Trophoblast cell (in vitro differentiated cells and primary cell): ENCODE measurements around the gene RAD23B.

Experiments
- DNase-seq, 2 donors: peaks; one replicate each; pipeline ENCODE4 v3.0.0-alpha.2; 2016
- H2AFZ ChIP-seq: 2 replicates; pipeline ENCODE4 v1.6.1; 2013; ENCODE audit warnings: low read length, moderate library complexity, mild to moderate bottlenecking; ENCODE audit not compliant: insufficient read depth, poor library complexity
- H2AK5ac ChIP-seq: 2 replicates; pipeline ENCODE4 v1.6.1; 2013; ENCODE audit warnings: mild to moderate bottlenecking, low read length
- H2BK120ac ChIP-seq: 2 replicates; pipeline ENCODE4 v1.6.1; 2013; ENCODE audit warnings: low read length, mild to moderate bottlenecking, moderate library complexity; ENCODE audit not compliant: insufficient read depth, poor library complexity
- H2BK12ac ChIP-seq: 2 replicates; pipeline ENCODE4 v1.6.1; 2013; ENCODE audit warnings: mild to moderate bottlenecking, low read length, moderate library complexity
- H2BK5ac ChIP-seq: 2 replicates; pipeline ENCODE4 v1.6.1; 2013; ENCODE audit warnings: low read length, low read depth, moderate library complexity, mild to moderate bottlenecking; ENCODE audit not compliant: poor library complexity
- H3K14ac ChIP-seq: 2 replicates; pipeline ENCODE4 v1.6.1; 2013; ENCODE audit warnings: mild to moderate bottlenecking, low read length
- H3K18ac ChIP-seq: 2 replicates; pipeline ENCODE4 v1.6.1; 2013; ENCODE audit warnings: mild to moderate bottlenecking, low read length
- H3K23ac ChIP-seq: 2 replicates; pipeline ENCODE4 v1.6.1; 2013; ENCODE audit warnings: low read length
- H3K27ac ChIP-seq: 2 replicates; pipeline ENCODE4 v1.5.1; 2013; ENCODE audit warnings: low read depth, mild to moderate bottlenecking, inconsistent platforms, low read length, moderate library complexity
- H3K27me3 ChIP-seq: 2 replicates; pipeline ENCODE4 v1.6.1; 2013; ENCODE audit warnings: inconsistent platforms, mild to moderate bottlenecking, low read length, moderate library complexity; ENCODE audit not compliant: insufficient read depth
- H3K36me3 ChIP-seq, 2 experiments: 1 replicate in 1 of 2; 2 replicates in 1 of 2; pipeline ENCODE4 v1.6.1; 2013; ENCODE audit warnings: low read length in 2 of 2, mild to moderate bottlenecking in 2 of 2, moderate library complexity in 1 of 2; ENCODE audit not compliant: insufficient read depth in 2 of 2, control insufficient read depth in 1 of 2
- H3K4ac ChIP-seq: 2 replicates; pipeline ENCODE4 v1.6.1; 2013; ENCODE audit warnings: low read depth, mild to moderate bottlenecking, low read length, moderate library complexity
- H3K4me1 ChIP-seq, 2 experiments: 1 replicate in 1 of 2; 2 replicates in 1 of 2; pipeline ENCODE4 v1.6.1; 2013; ENCODE audit warnings: low read length in 2 of 2, mild to moderate bottlenecking in 2 of 2, moderate library complexity in 1 of 2; ENCODE audit not compliant: insufficient read depth in 2 of 2, control insufficient read depth in 1 of 2
- H3K4me2 ChIP-seq: 2 replicates; pipeline ENCODE4 v1.6.1; 2013; ENCODE audit warnings: inconsistent platforms, mild to moderate bottlenecking, low read length, moderate library complexity
- H3K4me3 ChIP-seq: 2 replicates; pipeline ENCODE4 v1.5.1; 2013; ENCODE audit warnings: mild to moderate bottlenecking, low read depth, low read length, inconsistent platforms
- H3K79me1 ChIP-seq: one replicate; pipeline ENCODE4 v1.6.1; 2013; ENCODE audit warnings: low read length
- H3K79me2 ChIP-seq: 2 replicates; pipeline ENCODE4 v1.6.1; 2013; ENCODE audit warnings: low read length, mild to moderate bottlenecking; ENCODE audit not compliant: control insufficient read depth, insufficient read depth, poor library complexity
- H3K9ac ChIP-seq: 2 replicates; pipeline ENCODE4 v1.6.1; 2013; ENCODE audit warnings: mild to moderate bottlenecking, low read length
- H3K9me3 ChIP-seq: 2 replicates; pipeline ENCODE4 v1.6.1; 2013; ENCODE audit warnings: low read depth, mild to moderate bottlenecking, control low read depth, inconsistent platforms, low read length; ENCODE audit not compliant: insufficient read depth
- H4K12ac ChIP-seq: 2 replicates; pipeline ENCODE4 v1.6.1; 2013; ENCODE audit warnings: low read depth, mild to moderate bottlenecking, low read length, moderate library complexity
- H4K8ac ChIP-seq: 2 replicates; pipeline ENCODE4 v1.6.1; 2013; ENCODE audit warnings: low read depth, mild to moderate bottlenecking, low read length, moderate library complexity
- H4K91ac ChIP-seq: one replicate; pipeline ENCODE4 v1.6.1; 2013; ENCODE audit warnings: low read depth, mild to moderate bottlenecking, low read length, moderate library complexity
- WGBS: extraction: QIAGEN DNeasy Blood & Tissue Kit; methylation state at CpG from one replicate; pipeline ENCODE4 v1.1.7; 2013; ENCODE audit warnings: missing lambda C conversion rate; ENCODE audit not compliant: insufficient read length, insufficient coverage; ENCODE audit errors: extremely low coverage; 5-methylcytosine and 5-hydroxymethylcytosine counted together

The RAD23B gene

DNA sequence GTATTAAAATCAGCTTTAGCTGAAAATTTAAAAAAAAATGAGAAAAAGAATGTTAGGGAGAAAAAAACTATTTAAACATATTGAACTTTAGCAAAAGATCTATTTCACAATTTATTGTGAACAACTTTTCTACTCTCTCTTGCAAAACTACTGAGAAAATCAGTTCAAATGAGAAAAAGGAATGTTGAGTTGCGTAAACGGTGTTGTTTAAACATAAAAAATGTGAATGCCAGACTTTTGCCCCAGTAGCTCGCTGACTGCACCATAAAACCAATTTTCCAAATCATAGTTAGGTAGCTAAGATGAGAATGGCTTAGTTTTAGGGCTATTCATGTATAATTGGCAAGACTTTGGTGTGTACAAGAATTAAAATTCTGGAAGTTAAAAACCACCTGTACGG, 13.4 kb upstream of the RAD23B start:
- H3K23ac ChIP-seq = no peak overlapping the region
- H3K14ac ChIP-seq = no peak overlapping the region
- H4K12ac ChIP-seq = no peak overlapping the region
- H3K79me2 ChIP-seq = peaks cover 2% of the 10 kb centered on the region
- H3K9ac ChIP-seq = no peak overlapping the region
- no peak overlapping the region for H2AFZ ChIP-seq
- no peak overlapping the region for H3K4ac ChIP-seq
- no peak overlapping the region for H4K91ac ChIP-seq
- H3K4me2 ChIP-seq = no peak overlapping the region
- H3K4me1 ChIP-seq = peaks cover 4 to 14% of the 10 kb centered on the region in 2 experiments
- H3K36me3 ChIP-seq = no peaks in the 10 kb centered on the region
- H3K18ac ChIP-seq = no peak overlapping the region
- no peak overlapping the region for H3K27ac ChIP-seq
- no peaks in the 10 kb centered on the region for H3K9me3 ChIP-seq
- H2BK120ac ChIP-seq = no peak overlapping the region
- no peak overlapping the region for H2BK5ac ChIP-seq
- no peak overlapping the region for H2BK12ac ChIP-seq
- WGBS = no CpG with 5 or more reads among the region's 4 CpGs
- no peak overlapping the region for H3K4me3 ChIP-seq
- DNase-seq = peak in 1 of 2 donors; percentile 90
- no peaks in the 10 kb centered on the region for H3K27me3 ChIP-seq
- no peak overlapping the region for H4K8ac ChIP-seq
- peaks cover 12% of the 10 kb centered on the region for H3K79me1 ChIP-seq
- H2AK5ac ChIP-seq = no peak overlapping the region

DNA sequence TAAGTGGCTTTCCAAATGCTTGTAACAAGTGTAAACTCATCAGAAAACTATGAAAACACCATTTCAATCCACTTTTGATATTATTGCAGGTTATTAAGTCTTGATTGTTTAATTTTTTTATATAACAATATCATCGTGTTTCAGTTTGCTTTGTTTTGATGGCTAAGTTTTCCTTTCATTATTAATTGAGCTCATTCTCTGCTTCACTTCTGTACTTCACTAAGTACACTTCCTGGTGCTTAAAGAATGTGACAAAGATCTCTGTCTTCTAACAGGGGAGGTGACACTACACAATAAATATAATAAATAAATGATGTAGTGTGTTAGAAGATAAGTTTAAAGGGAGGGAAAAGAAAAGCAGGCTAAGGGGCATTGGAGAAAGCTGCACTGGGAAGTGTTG, 13.0 kb upstream of the RAD23B start:
- Histone ChIP-seq H3K23ac (no peak overlapping the region), H3K4me3 (no peak overlapping the region), H3K9ac (no peak overlapping the region), H2AFZ (no peak overlapping the region), H4K12ac (no peak overlapping the region), H3K4ac (no peak overlapping the region), H3K9me3 (no peaks in the 10 kb centered on the region), H2BK120ac (no peak overlapping the region), H3K4me1 (peaks cover 4 to 14% of the 10 kb centered on the region in 2 experiments), H3K79me2 (peaks cover 2% of the 10 kb centered on the region), H4K91ac (no peak overlapping the region), H3K4me2 (no peak overlapping the region), H3K27me3 (no peaks in the 10 kb centered on the region), H2BK12ac (no peak overlapping the region), H3K36me3 (no peaks in the 10 kb centered on the region), H3K27ac (no peak overlapping the region), H3K18ac (no peak overlapping the region), H3K79me1 (peaks cover 12% of the 10 kb centered on the region), H2AK5ac (no peak overlapping the region), H3K14ac (peak overlapping the region; percentile 28), H4K8ac (no peak overlapping the region), H2BK5ac (no peak overlapping the region)
- WGBS = no CpG with 5 or more reads among the region's 1 CpG
- no peak for DNase-seq

DNA sequence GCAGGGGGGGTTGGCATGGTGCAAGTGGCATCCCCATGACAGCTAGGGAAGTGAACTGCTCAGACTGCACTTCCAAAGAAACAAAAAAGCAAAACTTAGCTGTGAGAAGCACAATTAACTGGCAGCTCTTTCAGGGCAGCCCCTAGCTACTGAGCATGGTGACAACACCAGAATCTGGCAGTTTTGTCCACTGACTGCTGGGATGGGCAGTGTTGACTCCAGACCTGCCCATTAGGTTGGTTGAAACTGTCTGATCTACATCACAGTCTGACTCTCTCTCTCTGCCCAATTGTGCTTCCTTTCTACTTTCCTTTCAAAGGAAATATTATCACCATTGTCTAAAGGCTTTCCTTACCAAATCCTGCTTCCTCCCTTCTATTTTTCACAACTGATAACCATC, 12.5 kb upstream of the RAD23B start:
- H4K91ac ChIP-seq = no peak overlapping the region
- H3K79me2 ChIP-seq = peaks cover 3% of the 10 kb centered on the region
- no peak overlapping the region for H4K8ac ChIP-seq
- no peaks in the 10 kb centered on the region for H3K9me3 ChIP-seq
- H3K9ac ChIP-seq = no peak overlapping the region
- no peak overlapping the region for H3K23ac ChIP-seq
- H3K36me3 ChIP-seq = no peaks in the 10 kb centered on the region
- peak overlapping the region; percentile 14 for H3K27ac ChIP-seq
- H3K4me2 ChIP-seq = no peak overlapping the region
- H4K12ac ChIP-seq = no peak overlapping the region
- H2BK120ac ChIP-seq = no peak overlapping the region
- H2BK5ac ChIP-seq = no peak overlapping the region
- peak in 1 of 2 donors; percentile 6 for DNase-seq
- H2BK12ac ChIP-seq = peak overlapping the region; percentile 5
- peaks cover 7 to 16% of the 10 kb centered on the region in 2 experiments for H3K4me1 ChIP-seq
- no peak overlapping the region for H3K4me3 ChIP-seq
- no peak overlapping the region for H3K18ac ChIP-seq
- H3K4ac ChIP-seq = no peak overlapping the region
- H3K27me3 ChIP-seq = no peaks in the 10 kb centered on the region
- H2AK5ac ChIP-seq = no peak overlapping the region
- H3K14ac ChIP-seq = peak overlapping the region; percentile 28
- H3K79me1 ChIP-seq = peaks cover 17% of the 10 kb centered on the region
- H2AFZ ChIP-seq = no peak overlapping the region

DNA sequence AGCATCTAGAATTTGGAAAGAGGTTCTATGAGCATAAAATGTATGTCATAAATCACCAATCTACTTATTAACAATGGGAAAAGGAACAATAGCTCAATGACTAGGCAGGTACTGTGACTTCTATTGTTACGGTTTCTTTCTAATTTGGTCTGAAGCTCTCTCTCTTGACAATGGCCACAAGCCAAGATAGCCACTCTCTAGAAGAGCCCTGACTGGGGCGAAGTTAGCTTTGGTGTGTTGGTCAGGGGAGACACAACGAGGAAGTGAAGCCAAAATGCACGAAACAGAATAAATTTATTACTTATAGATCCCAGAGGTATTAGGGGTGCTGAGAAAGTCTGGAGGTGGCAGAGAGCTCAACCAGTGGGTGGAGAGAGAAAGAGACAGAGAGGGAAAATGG, 9.4 kb upstream of the RAD23B start:
- Histone ChIP-seq H2AFZ (no peak overlapping the region), H3K4me1 (peaks cover 7 to 20% of the 10 kb centered on the region in 2 experiments), H3K4ac (peak overlapping the region; percentile 19), H3K4me2 (no peak overlapping the region), H2BK12ac (peak overlapping the region; percentile 83), H3K9ac (no peak overlapping the region), H3K4me3 (no peak overlapping the region), H3K27ac (no peak overlapping the region), H3K36me3 (no peaks in the 10 kb centered on the region), H3K79me1 (peaks cover 21% of the 10 kb centered on the region), H3K79me2 (peaks cover 3% of the 10 kb centered on the region), H3K14ac (peak overlapping the region; percentile 84), H2BK5ac (peak overlapping the region; percentile 92), H4K12ac (no peak overlapping the region), H4K8ac (peak overlapping the region; percentile 32), H3K9me3 (no peaks in the 10 kb centered on the region), H3K23ac (no peak overlapping the region), H2AK5ac (peak overlapping the region; percentile 44), H3K18ac (no peak overlapping the region), H4K91ac (peak overlapping the region; percentile 86), H3K27me3 (no peaks in the 10 kb centered on the region), H2BK120ac (peak overlapping the region; percentile 86)
- DNase-seq = peak in 1 of 2 donors; percentile 1
- WGBS = no CpG with 5 or more reads among the region's 4 CpGs
